ENCODE results near the gene MS4A8.

The MS4A8 gene

DNA sequence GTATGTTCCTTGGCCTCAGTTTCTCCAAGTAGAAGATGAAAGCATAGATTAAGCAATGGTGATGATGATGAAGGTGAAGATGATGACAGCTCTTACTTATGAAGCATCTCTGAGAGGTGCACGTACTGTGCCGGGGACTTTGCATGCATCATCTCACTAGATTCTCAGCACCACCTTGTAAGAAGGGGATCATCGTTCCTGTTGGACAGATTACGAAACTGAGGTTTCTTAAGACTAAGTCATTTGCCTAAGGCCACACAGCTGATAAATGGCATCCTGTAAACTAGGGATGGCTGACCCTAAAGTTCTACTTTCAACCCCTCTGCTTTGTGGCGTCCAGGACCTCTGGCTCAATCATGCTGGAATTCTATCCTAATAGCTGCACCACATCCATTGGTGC, 65.9 kb downstream of the MS4A8 start:
- DNase-seq: no peak

All from effector CD4-positive, alpha-beta T cell (primary cell).